GM19043 (cell line): Measurements from ENCODE around the gene TEX264.
"Not testable (repeated sequence)": the region's sequence is repeated elsewhere in the genome, so short reads cannot be mapped to it uniquely, and the experiment has no call there.

Experiments used
- ATAC-seq: cut with Tn5 transposase; IDR thresholded peaks from one replicate; pipeline ENCODE4 v1.9.1; 2021; ENCODE audit warnings: low read depth; ENCODE audit not compliant: unreplicated experiment

Gene TEX264

GRCh38 chr3:51712963-51713362, 41.9 kb downstream of the TEX264 start:
- no peak for ATAC-seq

DNA sequence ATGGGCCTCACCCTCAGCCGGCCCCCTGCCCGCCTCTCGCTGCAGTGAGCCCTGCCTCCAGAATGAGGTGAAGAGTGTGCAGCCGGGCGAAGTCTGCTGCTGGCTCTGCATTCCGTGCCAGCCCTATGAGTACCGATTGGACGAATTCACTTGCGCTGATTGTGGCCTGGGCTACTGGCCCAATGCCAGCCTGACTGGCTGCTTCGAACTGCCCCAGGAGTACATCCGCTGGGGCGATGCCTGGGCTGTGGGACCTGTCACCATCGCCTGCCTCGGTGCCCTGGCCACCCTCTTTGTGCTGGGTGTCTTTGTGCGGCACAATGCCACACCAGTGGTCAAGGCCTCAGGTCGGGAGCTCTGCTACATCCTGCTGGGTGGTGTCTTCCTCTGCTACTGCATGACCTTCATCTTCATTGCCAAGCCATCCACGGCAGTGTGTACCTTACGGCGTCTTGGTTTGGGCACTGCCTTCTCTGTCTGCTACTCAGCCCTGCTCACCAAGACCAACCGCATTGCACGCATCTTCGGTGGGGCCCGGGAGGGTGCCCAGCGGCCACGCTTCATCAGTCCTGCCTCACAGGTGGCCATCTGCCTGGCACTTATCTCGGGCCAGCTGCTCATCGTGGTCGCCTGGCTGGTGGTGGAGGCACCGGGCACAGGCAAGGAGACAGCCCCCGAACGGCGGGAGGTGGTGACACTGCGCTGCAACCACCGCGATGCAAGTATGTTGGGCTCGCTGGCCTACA, 44.4 kb downstream of the TEX264 start:
- no peak for ATAC-seq

GRCh38 chr3:51715977-51716294, 44.9 kb downstream of the TEX264 start:
- no peak for ATAC-seq

- ATAC-seq = no peak
Observed at GRCh38 chr3:51716805-51717204, 45.8 kb downstream of the TEX264 start.

GRCh38 chr3:51717446-51717845, 46.4 kb downstream of the TEX264 start:
- ATAC-seq = no peak

DNA sequence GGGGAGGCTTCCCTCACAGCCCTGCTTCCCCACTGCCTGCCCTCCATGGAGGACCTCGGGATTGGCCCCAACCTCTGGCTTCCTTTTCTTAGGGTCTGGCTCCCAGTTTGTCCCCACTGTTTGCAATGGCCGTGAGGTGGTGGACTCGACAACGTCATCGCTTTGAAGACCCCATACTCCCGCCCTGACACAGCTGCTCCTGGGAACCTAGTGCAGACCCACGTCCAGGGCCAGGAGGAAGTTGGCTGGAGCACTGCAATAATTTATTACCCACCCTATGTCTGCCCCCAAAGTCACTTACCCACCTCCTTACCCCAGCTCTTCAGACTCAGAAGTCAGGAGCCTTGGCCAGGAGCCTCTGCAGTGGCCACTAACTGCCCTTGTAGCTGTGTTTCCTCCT, 46.9 kb downstream of the TEX264 start:
- no peak for ATAC-seq

GRCh38 chr3:51718547-51719409, 47.7 kb downstream of the TEX264 start:
- ATAC-seq = no peak

DNA sequence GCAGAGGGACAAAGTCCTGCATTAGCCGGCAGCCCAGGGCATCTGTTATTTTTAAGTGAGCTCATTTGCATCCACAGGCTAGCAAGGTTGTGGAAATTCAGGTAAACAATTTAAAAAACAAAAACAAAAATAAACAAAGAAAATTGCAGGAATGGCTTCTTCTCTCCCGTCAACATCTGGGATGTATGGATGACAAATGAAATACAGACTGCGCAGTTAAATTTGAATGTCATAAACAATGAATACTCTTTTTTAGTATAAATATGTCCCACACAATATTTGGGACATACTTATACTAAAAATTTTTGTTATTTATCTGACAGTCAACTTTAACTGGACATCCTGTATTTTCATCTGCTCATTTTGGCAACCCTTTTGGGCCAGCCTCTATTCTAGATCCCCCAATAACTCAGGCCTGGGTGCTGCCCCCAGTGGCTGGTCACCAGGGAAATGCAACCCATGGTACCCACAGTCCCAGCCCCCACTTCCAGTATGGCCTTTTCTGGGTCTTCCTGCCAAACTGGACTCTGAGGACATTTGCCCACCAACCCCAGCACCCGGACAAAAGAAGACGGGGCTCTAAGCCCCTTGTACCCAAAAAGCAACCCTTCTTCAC, 48.5 kb downstream of the TEX264 start:
- ATAC-seq = no peak

- no peak for ATAC-seq
Observed at GRCh38 chr3:51720292-51721061, 49.4 kb downstream of the TEX264 start.

- ATAC-seq = no peak
Observed at GRCh38 chr3:51721062-51721745, 50.2 kb downstream of the TEX264 start.

DNA sequence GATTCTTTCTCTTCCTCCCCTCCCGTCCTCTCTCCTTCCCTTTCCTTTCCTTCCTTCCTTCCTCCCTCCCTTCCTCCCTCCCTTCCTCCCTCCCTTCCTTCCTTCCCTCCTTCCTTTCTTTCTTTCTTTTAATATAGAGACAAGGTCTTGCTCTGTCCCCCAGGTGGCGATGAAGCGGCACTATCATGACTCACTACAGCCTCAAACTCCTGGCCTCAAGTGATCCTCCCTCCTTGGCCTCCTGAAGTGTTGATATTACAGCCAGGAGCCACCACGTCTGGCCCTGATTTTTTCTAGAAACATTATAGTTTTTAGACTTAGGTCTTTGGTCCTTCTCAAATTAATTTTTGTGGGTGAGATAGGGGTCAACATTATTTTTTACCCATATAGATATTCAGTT, 51.3 kb downstream of the TEX264 start:
- ATAC-seq = no peak

- ATAC-seq = no peak
Observed at GRCh38 chr3:51727500-51727899, 56.4 kb downstream of the TEX264 start.

DNA sequence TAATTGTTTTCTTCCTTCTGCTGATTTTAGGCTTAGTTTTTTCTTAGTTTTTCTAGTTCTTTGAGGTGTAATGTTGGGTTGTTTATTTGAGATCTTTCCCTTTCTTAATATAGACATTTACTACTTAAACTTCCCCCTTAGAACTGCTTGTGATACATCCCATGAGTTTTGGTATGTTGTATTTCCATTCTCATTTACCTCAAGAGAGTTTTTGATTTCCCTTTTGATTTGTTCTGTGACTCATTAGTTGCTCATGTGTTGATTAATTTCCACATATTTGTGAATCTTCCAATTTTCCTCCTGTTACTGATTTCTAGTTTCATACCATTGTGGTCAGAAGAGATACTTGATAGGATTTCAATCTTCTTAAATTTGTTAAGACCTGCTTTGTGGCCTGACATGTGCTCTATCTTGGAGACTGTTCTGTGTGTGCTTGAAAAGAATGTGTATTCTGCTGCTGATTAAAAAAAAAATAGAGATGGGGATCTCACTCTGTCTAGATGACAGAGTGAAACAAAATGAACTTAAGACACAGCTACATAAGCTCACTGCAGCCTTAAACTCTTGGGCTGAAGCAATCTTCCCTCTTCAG, 58.1 kb downstream of the TEX264 start:
- ATAC-seq = no peak

DNA sequence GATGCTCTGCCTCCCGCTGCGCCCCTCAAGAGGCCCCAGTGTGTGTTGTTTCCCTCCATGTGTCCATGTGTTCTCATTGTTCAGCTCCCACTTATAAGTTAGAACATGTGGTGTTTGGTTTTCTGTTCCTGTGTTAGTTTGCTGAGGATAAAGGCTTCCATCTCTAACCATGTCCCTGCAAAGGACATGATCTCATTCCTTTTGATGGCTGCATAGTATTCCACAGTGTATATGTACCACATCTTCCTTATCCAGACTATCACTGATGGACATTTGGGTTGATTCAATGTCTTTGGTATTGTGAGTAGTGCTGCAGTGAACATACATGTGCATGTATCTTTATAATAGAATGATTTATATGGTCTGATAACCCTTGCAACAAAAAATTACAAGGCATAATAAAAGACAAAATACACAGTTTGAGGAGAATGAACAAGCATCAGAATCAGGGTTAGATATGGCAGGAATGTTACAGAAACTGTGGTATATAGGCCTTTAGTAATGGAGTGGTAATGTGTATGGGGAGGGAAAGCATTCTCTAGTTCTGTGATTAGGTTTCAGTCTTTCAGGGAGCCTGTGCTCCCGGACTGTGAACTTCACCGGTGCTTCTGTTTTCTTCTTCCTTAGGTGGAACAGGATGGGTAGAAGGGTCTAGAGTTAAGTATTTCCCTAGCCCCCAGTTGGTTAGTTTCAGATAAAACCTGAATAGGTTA, 63.0 kb downstream of the TEX264 start:
- no peak for ATAC-seq

DNA sequence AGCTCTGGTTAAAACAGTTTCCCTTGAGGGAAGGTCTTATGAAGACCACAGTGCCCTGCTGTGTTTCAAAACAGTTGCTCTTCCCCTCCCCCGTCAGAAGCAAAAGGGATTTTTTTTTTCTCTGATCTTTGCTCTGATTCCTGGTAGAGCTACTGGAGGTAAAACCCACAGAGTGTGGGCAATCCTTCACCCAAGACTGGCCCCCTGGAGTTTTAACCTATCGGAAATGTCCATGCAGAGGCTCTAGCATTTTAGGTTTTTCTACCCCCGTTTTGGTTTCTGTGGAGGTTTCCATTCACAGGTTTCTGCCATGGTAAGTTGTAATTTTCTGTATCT, 63.5 kb downstream of the TEX264 start:
- ATAC-seq = no peak

DNA sequence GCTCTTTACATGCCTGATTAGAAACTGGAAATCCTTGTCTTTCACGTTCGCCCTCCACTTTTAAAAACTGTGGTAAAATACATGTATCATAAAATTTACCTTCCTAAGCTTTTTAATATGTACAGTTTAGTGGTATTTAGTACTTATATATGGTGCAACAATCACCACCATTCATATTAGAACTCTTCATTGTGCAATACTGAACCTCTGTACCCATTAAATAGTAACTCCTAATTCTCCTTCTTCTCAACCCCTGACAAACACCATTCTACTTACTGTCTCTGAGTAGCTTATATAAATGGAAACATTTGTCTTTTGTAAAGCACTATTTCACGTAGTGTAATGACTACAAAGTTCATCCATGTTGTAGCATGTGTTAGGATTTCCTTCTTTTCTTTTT, 64.0 kb downstream of the TEX264 start:
- ATAC-seq = no peak

GRCh38 chr3:51735950-51736349, 64.9 kb downstream of the TEX264 start:
- ATAC-seq = no peak

DNA sequence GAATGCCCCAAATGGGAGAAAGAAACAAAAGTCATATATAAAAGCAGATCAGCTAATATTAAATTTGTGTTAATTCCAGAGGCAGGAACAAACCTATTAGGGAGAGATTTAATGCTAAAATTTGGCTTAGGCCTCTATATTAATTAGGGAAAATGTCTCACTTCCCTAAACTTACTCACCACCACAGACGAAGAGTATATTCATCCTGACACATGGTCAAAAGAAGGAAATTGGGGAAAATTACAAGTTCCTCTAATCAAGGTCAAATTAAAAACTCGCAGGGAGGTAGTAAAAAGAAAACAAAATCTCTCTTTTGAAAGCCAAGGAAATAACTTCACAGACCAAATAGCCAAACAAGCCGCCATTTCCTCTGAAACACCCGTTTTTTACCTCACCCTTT, 68.1 kb downstream of the TEX264 start:
- no peak for ATAC-seq

DNA sequence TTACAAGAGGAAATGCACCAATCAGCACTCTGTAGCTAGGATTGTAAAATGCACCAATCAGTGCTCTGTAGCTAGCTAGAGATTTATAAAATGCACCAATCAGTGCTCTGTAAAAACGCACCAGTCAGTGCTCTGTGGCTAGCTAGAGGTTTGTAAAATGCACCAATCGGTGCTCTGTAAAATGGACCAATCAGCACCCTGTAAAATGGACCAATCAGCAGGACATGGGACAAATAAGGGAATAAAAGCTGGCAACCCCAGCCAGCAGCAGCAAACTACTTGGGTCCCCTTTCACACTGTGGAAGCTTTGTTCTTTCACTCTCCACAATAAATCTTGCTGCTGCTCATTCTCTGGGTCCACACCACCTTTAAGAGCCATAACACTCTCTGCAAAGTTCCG, 71.3 kb downstream of the TEX264 start:
- not testable (repeated sequence) for ATAC-seq
